MM.1S (cell line): ENCODE measurements around the gene BTNL3.

ENCODE experiments used
- DNase-seq: peaks from one replicate; pipeline ENCODE4 v3.0.0-alpha.2; 2015
- H2AFZ ChIP-seq: fragments of 300-600 bp; sonication (generic); 2 replicates; pipeline ENCODE4 v1.6.0; 2016; ENCODE audit warnings: antibody characterized with exemption, low read length
- H3F3A ChIP-seq: fragments of 300-600 bp; sonication (generic); 2 replicates; pipeline ENCODE4 v1.6.1; 2016; ENCODE audit warnings: mild to moderate bottlenecking, antibody characterized with exemption, low read length, moderate library complexity, mixed read lengths; ENCODE audit not compliant: insufficient read depth
- H3K27ac ChIP-seq: fragments of 300-600 bp; sonication (generic); 2 replicates; pipeline ENCODE4 v1.5.1; 2016; ENCODE audit warnings: mild to moderate bottlenecking, low read length
- H3K27me3 ChIP-seq: fragments of 300-600 bp; sonication (generic); replicated peaks from 2 replicates; pipeline ENCODE4 v1.6.0; 2016; ENCODE audit warnings: low read length; ENCODE audit not compliant: insufficient read depth
- H3K36me3 ChIP-seq: fragments of 300-600 bp; sonication (generic); replicated peaks from 2 replicates; pipeline ENCODE4 v1.6.1; 2016; ENCODE audit warnings: mild to moderate bottlenecking, low read length, mixed read lengths; ENCODE audit not compliant: insufficient read depth
- H3K4me1 ChIP-seq: fragments of 300-600 bp; sonication (generic); 2 replicates; pipeline ENCODE4 v1.6.1; 2016; ENCODE audit warnings: low read length, mixed read lengths
- H3K4me2 ChIP-seq: fragments of 300-600 bp; sonication (generic); 2 replicates; pipeline ENCODE4 v1.6.0; 2016; ENCODE audit warnings: low read depth, low read length
- H3K4me3 ChIP-seq: fragments of 300-600 bp; sonication (generic); 2 replicates; pipeline ENCODE4 v1.5.1; 2016; ENCODE audit warnings: low read length, mixed read lengths
- H3K79me2 ChIP-seq: fragments of 300-600 bp; sonication (generic); 2 replicates; pipeline ENCODE4 v1.6.1; 2016; ENCODE audit warnings: mixed run types, low read length, mixed read lengths
- H3K9ac ChIP-seq: fragments of 300-600 bp; sonication (generic); 2 replicates; pipeline ENCODE4 v1.6.1; 2016; ENCODE audit warnings: low read length, mixed read lengths
- H3K9me2 ChIP-seq: fragments of 300-600 bp; sonication (generic); replicated peaks from 2 replicates; pipeline ENCODE4 v1.6.1; 2016; ENCODE audit warnings: mild to moderate bottlenecking, low read length, mixed read lengths; ENCODE audit not compliant: insufficient read depth
- H3K9me3 ChIP-seq: fragments of 300-600 bp; sonication (generic); replicated peaks from 2 replicates; pipeline ENCODE4 v1.6.1; 2016; ENCODE audit warnings: mild to moderate bottlenecking, low read length, mixed read lengths; ENCODE audit not compliant: insufficient read depth
- H4K20me1 ChIP-seq: fragments of 300-600 bp; sonication (generic); 2 replicates; pipeline ENCODE4 v1.6.1; 2016; ENCODE audit warnings: mild to moderate bottlenecking, low read length, moderate library complexity, mixed read lengths; ENCODE audit not compliant: insufficient read depth
- CTCF ChIP-seq: fragments of 300-600 bp; sonication (generic); IDR thresholded peaks from 2 replicates; pipeline ENCODE4 v1.5.1; 2016; ENCODE audit warnings: antibody characterized with exemption, low read length, mixed read lengths
- EZH2 ChIP-seq: fragments of 300-600 bp; sonication (generic); optimal IDR thresholded peaks from 2 replicates; pipeline ENCODE3; 2017; ENCODE audit warnings: low read depth, mild to moderate bottlenecking, antibody characterized with exemption, low read length, mixed read lengths
- EZH2phosphoT487 ChIP-seq: fragments of 300-600 bp; sonication (generic); IDR thresholded peaks from 2 replicates; pipeline ENCODE4 v1.6.1; 2018; ENCODE audit warnings: antibody characterized with exemption, low read length

Gene BTNL3

DNA sequence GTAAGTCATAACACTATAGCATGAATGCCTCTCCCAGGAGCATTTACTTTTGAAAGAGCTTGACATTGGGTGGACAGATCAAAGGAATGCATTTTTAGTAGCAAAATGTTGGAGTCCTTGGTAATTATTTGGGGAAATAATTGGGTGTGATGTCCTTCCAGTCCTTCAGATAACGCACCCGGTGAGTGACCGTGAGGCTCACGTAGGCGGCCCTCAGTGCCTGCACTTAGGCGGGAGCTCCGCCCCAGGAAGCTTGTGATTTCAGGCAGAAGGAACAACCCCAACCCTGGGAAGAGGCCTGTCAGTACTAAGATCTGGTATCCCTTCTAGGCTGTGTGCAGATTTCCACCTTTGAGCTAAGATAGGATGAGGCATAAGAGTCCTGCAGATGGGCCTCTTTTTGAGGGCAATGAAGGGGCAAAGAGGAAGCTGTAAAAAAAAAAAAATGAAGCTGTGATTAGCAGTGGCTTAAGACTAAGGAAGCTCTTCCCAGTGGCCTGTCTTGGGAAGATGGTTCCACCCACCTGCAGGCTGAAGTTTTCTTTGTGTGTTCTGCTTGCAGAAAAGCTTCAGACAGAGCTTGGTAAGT, 66.3 kb downstream of the BTNL3 start:
- Histone ChIP-seq H3K4me3 (no peak overlapping the region), H3K4me1 (no peaks in the 10 kb centered on the region), H3K9me2 (no peaks in the 10 kb centered on the region), H4K20me1 (no peaks in the 10 kb centered on the region), H3K9ac (no peak overlapping the region), H3K9me3 (no peaks in the 10 kb centered on the region), H3K27ac (no peak overlapping the region), H3K4me2 (no peak overlapping the region), H3K27me3 (peaks cover 55% of the 10 kb centered on the region), H2AFZ (no peak overlapping the region), H3K79me2 (no peaks in the 10 kb centered on the region), H3F3A (no peaks in the 10 kb centered on the region), H3K36me3 (no peaks in the 10 kb centered on the region)
- no peak for DNase-seq
- TF ChIP-seq EZH2phosphoT487 (no peak), CTCF (no peak), EZH2 (no peak)
